ENCODE measurements around the gene CAMK1G. TPM values are rescaled to one million over a fixed set of nuclear protein-coding genes. Genes with fewer than 3 reads are reported as not detected.

Gene CAMK1G
- total RNA-seq, 1 experiment from 2014 or later: not detected

DNA sequence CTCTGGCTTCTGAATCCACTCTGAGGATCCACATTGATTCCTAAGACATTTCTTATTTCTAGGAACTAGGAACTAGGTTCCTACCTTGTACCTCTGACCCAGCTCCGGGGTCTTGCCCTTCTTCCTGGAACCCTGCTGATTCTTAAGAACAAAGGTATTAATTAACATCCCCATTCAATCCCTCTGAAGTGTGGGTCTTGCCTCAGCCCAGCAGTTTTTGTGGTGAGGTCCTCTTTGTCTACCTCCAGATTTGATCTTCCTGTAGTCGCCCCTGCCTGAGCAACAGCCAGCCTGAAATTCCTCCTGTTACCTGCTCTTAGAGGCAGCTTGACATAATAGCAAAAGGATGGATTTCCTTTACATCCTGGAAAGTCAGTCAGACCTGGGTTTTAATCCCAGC lies 46.7 kb upstream of the CAMK1G start:
- Histone ChIP-seq H3K36me3 (ENCODE audit: control insufficient read depth in 1 of 2, insufficient read depth in 2 of 2, low read length in 2 of 2) (no peaks in the 10 kb centered on the region), H2AFZ (ENCODE audit: low read depth, low read length, poor library complexity, severe bottlenecking) (no peak overlapping the region), H3K4me2 (ENCODE audit: low read length) (no peak overlapping the region), H3K79me2 (ENCODE audit: insufficient read depth, low read length) (no peaks in the 10 kb centered on the region), H3K4me1 (ENCODE audit: control insufficient read depth in 1 of 2, insufficient read depth in 2 of 2, low read length in 2 of 2) (no peaks in the 10 kb centered on the region), H3K9ac (ENCODE audit: low read length) (no peak overlapping the region), H3K4me3 (replicated peaks in 1 of 2; ENCODE audit: low read depth in 1 of 2, low read length in 2 of 2) (no peak overlapping the region), H3K27ac (ENCODE audit: low read depth, low read length) (no peak overlapping the region), H3K9me3 (ENCODE audit: control insufficient read depth in 1 of 2, insufficient read depth in 1 of 2, low read depth in 1 of 2, low read length in 2 of 2) (no peaks in the 10 kb centered on the region), H4K20me1 (ENCODE audit: insufficient read depth) (no peaks in the 10 kb centered on the region), H3K9me2 (ENCODE audit: insufficient read depth) (no peaks in the 10 kb centered on the region), H3K27me3 (ENCODE audit: insufficient read depth, low read length) (peaks cover 94% of the 10 kb centered on the region)
- POLR2A ChIA-PET: no interaction called here
- RAD21 ChIA-PET (ENCODE audit: low non-redundant PET in 1 of 2, low total read pairs in 2 of 2, uncharacterized antibody in 2 of 2, unreplicated experiment in 2 of 2): no interaction called here
- DNase-seq (ENCODE audit: low read depth, low spot score): no peak
- TF ChIP-seq, protein P1, sequence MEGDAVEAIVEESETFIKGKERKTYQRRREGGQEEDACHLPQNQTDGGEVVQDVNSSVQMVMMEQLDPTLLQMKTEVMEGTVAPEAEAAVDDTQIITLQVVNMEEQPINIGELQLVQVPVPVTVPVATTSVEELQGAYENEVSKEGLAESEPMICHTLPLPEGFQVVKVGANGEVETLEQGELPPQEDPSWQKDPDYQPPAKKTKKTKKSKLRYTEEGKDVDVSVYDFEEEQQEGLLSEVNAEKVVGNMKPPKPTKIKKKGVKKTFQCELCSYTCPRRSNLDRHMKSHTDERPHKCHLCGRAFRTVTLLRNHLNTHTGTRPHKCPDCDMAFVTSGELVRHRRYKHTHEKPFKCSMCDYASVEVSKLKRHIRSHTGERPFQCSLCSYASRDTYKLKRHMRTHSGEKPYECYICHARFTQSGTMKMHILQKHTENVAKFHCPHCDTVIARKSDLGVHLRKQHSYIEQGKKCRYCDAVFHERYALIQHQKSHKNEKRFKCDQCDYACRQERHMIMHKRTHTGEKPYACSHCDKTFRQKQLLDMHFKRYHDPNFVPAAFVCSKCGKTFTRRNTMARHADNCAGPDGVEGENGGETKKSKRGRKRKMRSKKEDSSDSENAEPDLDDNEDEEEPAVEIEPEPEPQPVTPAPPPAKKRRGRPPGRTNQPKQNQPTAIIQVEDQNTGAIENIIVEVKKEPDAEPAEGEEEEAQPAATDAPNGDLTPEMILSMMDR (IDR thresholded peaks at IDR 0.05 in 2 of 3, conservative IDR thresholded peaks at IDR 0.05 in 1 of 3; ENCODE audit: borderline replicate concordance in 1 of 3, insufficient read depth in 1 of 3, low read depth in 2 of 3, low read length in 2 of 3): no peak
- TF ChIP-seq JUND (IDR thresholded peaks at IDR 0.05): no peak
- no peak for TF ChIP-seq POLR2AphosphoS5 (IDR thresholded peaks at IDR 0.05; ENCODE audit: low read depth, low read length)
- TF ChIP-seq SP1 (IDR thresholded peaks at IDR 0.05; ENCODE audit: low read depth): no peak
- TF ChIP-seq, protein P2, sequence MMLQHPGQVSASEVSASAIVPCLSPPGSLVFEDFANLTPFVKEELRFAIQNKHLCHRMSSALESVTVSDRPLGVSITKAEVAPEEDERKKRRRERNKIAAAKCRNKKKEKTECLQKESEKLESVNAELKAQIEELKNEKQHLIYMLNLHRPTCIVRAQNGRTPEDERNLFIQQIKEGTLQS (IDR thresholded peaks at IDR 0.05): no peak
- no peak for TF ChIP-seq RAD21 (IDR thresholded peaks at IDR 0.05; ENCODE audit: low read depth)
- no peak for TF ChIP-seq ZNF274 (IDR thresholded peaks at IDR 0.05; ENCODE audit: low read depth, low read length)
- TF ChIP-seq SRF (IDR thresholded peaks at IDR 0.05; ENCODE audit: low read depth): no peak
- no peak for TF ChIP-seq CBX3 (IDR thresholded peaks at IDR 0.05; ENCODE audit: low read depth)
- TF ChIP-seq EZH2 (IDR thresholded peaks at IDR 0.05): no peak
- intact Hi-C loops (cut with micrococcal nuclease): no loop called here
- CTCF ChIA-PET: interaction anchor here (1.3 kb wide), 1 partner anchor 33 kb away, joined by 4 read pairs; no protein-coding TSS in a partner anchor
- BruUV-seq (replicated peaks): no TSS peak
- no peak for ATAC-seq
